Fibroblast of lung (primary cell): ENCODE results near the gene CAMK2B. TPM values are rescaled to one million over a fixed set of nuclear protein-coding genes. Genes with fewer than 3 reads are reported as not detected.

Experiments used
- DNase-seq, 2 donors: peaks; one replicate each; pipeline versions ENCODE4 v3.0.0 to v3.0.0-alpha.2; 2010; ENCODE audit warnings: low read depth in 2 of 2
- H2AFZ ChIP-seq: 2 replicates; pipeline ENCODE4 v1.5.1; 2012; ENCODE audit warnings: low read length, control low read depth, inconsistent platforms
- H3K27ac ChIP-seq: 2 replicates; pipeline ENCODE4 v1.5.1; 2011; ENCODE audit warnings: low read length, control low read depth; ENCODE audit not compliant: insufficient read depth
- H3K27me3 ChIP-seq: 2 replicates; pipeline ENCODE4 v1.5.1; 2011; ENCODE audit warnings: mild to moderate bottlenecking, low read length; ENCODE audit not compliant: control insufficient read depth, insufficient read depth
- H3K36me3 ChIP-seq: 2 replicates; pipeline ENCODE4 v1.5.1; 2011; ENCODE audit warnings: low read length; ENCODE audit not compliant: control insufficient read depth, insufficient read depth
- H3K4me1 ChIP-seq: 2 replicates; pipeline ENCODE4 v1.5.1; 2011; ENCODE audit warnings: low read length; ENCODE audit not compliant: control insufficient read depth, insufficient read depth; ENCODE audit errors: extremely low read depth
- H3K4me2 ChIP-seq: 2 replicates; pipeline ENCODE4 v1.5.1; 2011; ENCODE audit warnings: low read length, control low read depth; ENCODE audit not compliant: insufficient read depth; ENCODE audit errors: extremely low read depth
- H3K4me3 ChIP-seq, 4 experiments: fragments of 200-600 bp in 1 of 4; sonication (generic) in 1 of 4; replicated peaks in 1 of 4; 2 replicates each; pipeline ENCODE4 v1.5.1; 2011 to 2016; ENCODE audit warnings: low read length in 4 of 4, low read depth in 3 of 4, mild to moderate bottlenecking in 3 of 4, control low read depth in 2 of 4, inconsistent platforms in 1 of 4, mixed read lengths in 1 of 4; ENCODE audit not compliant: insufficient read depth in 1 of 4; ENCODE audit errors: control extremely low read depth in 1 of 4
- H3K79me2 ChIP-seq: 2 replicates; pipeline ENCODE4 v1.5.1; 2012; ENCODE audit warnings: mild to moderate bottlenecking, low read length, inconsistent platforms; ENCODE audit not compliant: control insufficient read depth, insufficient read depth
- H3K9ac ChIP-seq: 2 replicates; pipeline ENCODE4 v1.5.1; 2011; ENCODE audit warnings: mild to moderate bottlenecking, low read length, control low read depth; ENCODE audit not compliant: insufficient read depth
- H3K9me3 ChIP-seq: 2 replicates; pipeline ENCODE4 v1.5.1; 2012; ENCODE audit warnings: low read depth, low read length; ENCODE audit not compliant: control insufficient read depth, insufficient read depth
- H4K20me1 ChIP-seq: 2 replicates; pipeline ENCODE4 v1.5.1; 2011; ENCODE audit warnings: low read length; ENCODE audit not compliant: control insufficient read depth, insufficient read depth; ENCODE audit errors: extremely low read depth
- EZH2 ChIP-seq: IDR thresholded peaks from 2 replicates; pipeline ENCODE4 v1.5.1; 2012; ENCODE audit warnings: low read length, control low read depth, mild to moderate bottlenecking; ENCODE audit errors: missing control alignments
- polyA plus RNA-seq, 2 donors: library from polyadenylated mRNA; depleted of rRNA in 1 of 2; stranded (reverse) in 1 of 2; unstranded in 1 of 2; fragments of >200 nt; gene quantifications; 2 replicates each; pipeline ENCODE4 v1.2.1, GENCODE V29; 2011 to 2012; ENCODE audit warnings: missing spikeins in 1 of 2
- total RNA-seq: library from RNA; depleted of rRNA; stranded (reverse); fragments of >200 nt; gene quantifications from 2 replicates; pipeline ENCODE4 v1.2.1, GENCODE V29; 2014
- TF ChIP-seq, protein P1 (sequence below), 2 donors: IDR thresholded peaks in 1 of 2; conservative IDR thresholded peaks in 1 of 2; 1 replicate in 1 of 2; 2 replicates in 1 of 2; pipeline ENCODE4 v1.5.1; 2011 to 2012; ENCODE audit warnings: low read length in 2 of 2, control low read depth in 1 of 2, inconsistent platforms in 1 of 2, low read depth in 1 of 2, mild to moderate bottlenecking in 1 of 2

The CAMK2B gene
- total and polyA plus RNA-seq, 2 donors (not counting 1 experiment from before 2014, with no cell fraction given), result 0.06 to 0.17 TPM

- TF ChIP-seq, protein P1, sequence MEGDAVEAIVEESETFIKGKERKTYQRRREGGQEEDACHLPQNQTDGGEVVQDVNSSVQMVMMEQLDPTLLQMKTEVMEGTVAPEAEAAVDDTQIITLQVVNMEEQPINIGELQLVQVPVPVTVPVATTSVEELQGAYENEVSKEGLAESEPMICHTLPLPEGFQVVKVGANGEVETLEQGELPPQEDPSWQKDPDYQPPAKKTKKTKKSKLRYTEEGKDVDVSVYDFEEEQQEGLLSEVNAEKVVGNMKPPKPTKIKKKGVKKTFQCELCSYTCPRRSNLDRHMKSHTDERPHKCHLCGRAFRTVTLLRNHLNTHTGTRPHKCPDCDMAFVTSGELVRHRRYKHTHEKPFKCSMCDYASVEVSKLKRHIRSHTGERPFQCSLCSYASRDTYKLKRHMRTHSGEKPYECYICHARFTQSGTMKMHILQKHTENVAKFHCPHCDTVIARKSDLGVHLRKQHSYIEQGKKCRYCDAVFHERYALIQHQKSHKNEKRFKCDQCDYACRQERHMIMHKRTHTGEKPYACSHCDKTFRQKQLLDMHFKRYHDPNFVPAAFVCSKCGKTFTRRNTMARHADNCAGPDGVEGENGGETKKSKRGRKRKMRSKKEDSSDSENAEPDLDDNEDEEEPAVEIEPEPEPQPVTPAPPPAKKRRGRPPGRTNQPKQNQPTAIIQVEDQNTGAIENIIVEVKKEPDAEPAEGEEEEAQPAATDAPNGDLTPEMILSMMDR (conservative IDR thresholded peaks at IDR 0.05 in 1 of 2, IDR thresholded peaks at IDR 0.05 in 1 of 2; ENCODE audit: low read depth in 1 of 2, low read length in 2 of 2), result no peak
- no peak for TF ChIP-seq EZH2
- DNase-seq, result no peak
- H2AFZ ChIP-seq, result no peak overlapping the region
Measured at GRCh38 chr7:44191171-44191570, 134.2 kb downstream of the CAMK2B start.

GRCh38 chr7:44189993-44190872 is 135.2 kb downstream of the CAMK2B start:
- Histone ChIP-seq H3K27me3 (peaks cover 9% of the 10 kb centered on the region), H3K9ac (no peak overlapping the region), H2AFZ (no peak overlapping the region), H3K9me3 (no peaks in the 10 kb centered on the region), H3K36me3 (no peaks in the 10 kb centered on the region), H4K20me1 (no peaks in the 10 kb centered on the region), H3K4me1 (peaks cover under 1% of the 10 kb centered on the region), H3K4me3 (no peak overlapping the region), H3K4me2 (no peak overlapping the region), H3K27ac (no peak overlapping the region), H3K79me2 (no peaks in the 10 kb centered on the region)
- DNase-seq, result no peak
- TF ChIP-seq, protein P1 (conservative IDR thresholded peaks at IDR 0.05 in 1 of 2, IDR thresholded peaks at IDR 0.05 in 1 of 2; ENCODE audit: low read depth in 1 of 2, low read length in 2 of 2), result no peak
- TF ChIP-seq EZH2, result no peak

More at GRCh38 chr7:44191171-44191570, 134.2 kb downstream of the CAMK2B start:
- H3K9me3 ChIP-seq, result no peaks in the 10 kb centered on the region
- no peaks in the 10 kb centered on the region for H4K20me1 ChIP-seq
- no peak overlapping the region for H3K27ac ChIP-seq
- H3K36me3 ChIP-seq, result no peaks in the 10 kb centered on the region
- no peaks in the 10 kb centered on the region for H3K4me1 ChIP-seq
- no peak overlapping the region for H3K4me2 ChIP-seq
- H3K79me2 ChIP-seq, result no peaks in the 10 kb centered on the region
- peaks cover 9% of the 10 kb centered on the region for H3K27me3 ChIP-seq
- H3K4me3 ChIP-seq, result no peak overlapping the region
- no peak overlapping the region for H3K9ac ChIP-seq

DNA sequence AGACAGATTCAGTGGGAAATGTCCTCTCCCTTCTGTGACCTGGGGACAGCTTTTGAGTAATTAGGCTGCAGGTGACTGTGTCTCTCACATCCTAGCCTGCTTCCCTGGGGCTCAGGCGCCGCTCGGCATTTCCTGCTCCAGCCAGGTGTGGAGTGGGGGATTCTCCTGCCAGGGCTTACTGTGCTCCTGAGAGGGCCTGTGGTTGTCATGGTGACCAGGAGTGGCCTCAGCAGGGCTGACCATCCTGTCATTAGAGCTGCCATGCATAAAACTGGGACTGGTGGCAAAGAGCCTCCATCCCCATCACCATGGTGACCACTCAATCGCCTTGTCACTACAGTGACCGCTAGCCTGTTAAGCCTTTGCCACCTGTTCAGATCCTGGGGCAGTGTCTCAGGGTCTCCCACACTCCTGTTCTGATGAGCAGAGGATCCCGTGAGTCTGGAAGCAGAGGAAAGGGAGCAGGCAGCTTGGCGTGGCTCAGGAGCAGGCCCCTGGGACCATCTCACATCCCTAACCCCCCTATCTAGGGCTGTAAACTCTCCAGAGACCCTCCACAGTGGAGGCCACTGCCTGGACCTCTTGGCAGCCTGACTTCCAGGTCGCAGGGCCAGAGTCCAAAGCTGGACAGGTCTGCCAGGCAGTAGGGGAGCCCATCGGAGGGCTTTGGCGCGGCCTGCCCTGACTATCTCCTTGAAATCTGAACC is 136.0 kb downstream of the CAMK2B start, which contains the start of gene GCK:
Gene GCK, minus strand, starts transcription at position 154 of the 707 bp plus-strand sequence. CDS start 486 bp downstream, outside the sequence.
- H3K79me2 ChIP-seq, result no peaks in the 10 kb centered on the region
- no peak within 1 kb of the TSS for H3K27ac ChIP-seq
- H3K9me3 ChIP-seq, result no peaks in the 10 kb centered on the region
- no peak within 1 kb of the TSS for H2AFZ ChIP-seq
- TF ChIP-seq EZH2, result no peak
- TF ChIP-seq, protein P1 (conservative IDR thresholded peaks at IDR 0.05 in 1 of 2, IDR thresholded peaks at IDR 0.05 in 1 of 2; ENCODE audit: low read depth in 1 of 2, low read length in 2 of 2), result no peak
- H3K36me3 ChIP-seq, result no peaks in the 10 kb centered on the region
- peaks cover 9% of the 10 kb centered on the region for H3K27me3 ChIP-seq
- peaks cover 4% of the 10 kb centered on the region for H3K4me1 ChIP-seq
- no peak within 1 kb of the TSS for H3K4me2 ChIP-seq
- no peaks in the 10 kb centered on the region for H4K20me1 ChIP-seq
- H3K9ac ChIP-seq, result no peak within 1 kb of the TSS
- H3K4me3 ChIP-seq, result no peak within 1 kb of the TSS
- DNase-seq, result no peak
